Stimulated activated memory B cell treated with anti-CD40 and anti-IgM and Interleukin-4, amounts not matched to agents 10 μg/mL and 1 μg/mL and 100 μg/mL, for 72 hours (primary cell): ENCODE measurements around the gene ZGPAT.
"Not testable (repeated sequence)": the region's sequence is repeated elsewhere in the genome, so short reads cannot be mapped to it uniquely, and the experiment has no call there.

Experiments used
- ATAC-seq: fragments of 150-1000 bp; cut with Tn5 transposase; 2 replicates; pipeline ENCODE4 v1.10.0; 2021
- H3K27ac Mint-ChIP-seq: one replicate; pipeline ENCODE4 v1.8.0; 2022; ENCODE audit warnings: mild to moderate bottlenecking, mixed read lengths
- H3K27me3 Mint-ChIP-seq: one replicate; pipeline ENCODE4 v1.8.0; 2022; ENCODE audit warnings: mixed read lengths
- H3K36me3 Mint-ChIP-seq: one replicate; pipeline ENCODE4 v1.8.0; 2022; ENCODE audit warnings: mixed read lengths
- H3K4me1 Mint-ChIP-seq: one replicate; pipeline ENCODE4 v1.8.0; 2022; ENCODE audit warnings: mixed read lengths
- H3K4me3 Mint-ChIP-seq: one replicate; pipeline ENCODE4 v1.8.0; 2022; ENCODE audit warnings: mild to moderate bottlenecking, moderate library complexity, mixed read lengths
- H3K9me3 Mint-ChIP-seq: one replicate; pipeline ENCODE4 v1.8.0; 2022; ENCODE audit warnings: mixed read lengths

ZGPAT gene

DNA sequence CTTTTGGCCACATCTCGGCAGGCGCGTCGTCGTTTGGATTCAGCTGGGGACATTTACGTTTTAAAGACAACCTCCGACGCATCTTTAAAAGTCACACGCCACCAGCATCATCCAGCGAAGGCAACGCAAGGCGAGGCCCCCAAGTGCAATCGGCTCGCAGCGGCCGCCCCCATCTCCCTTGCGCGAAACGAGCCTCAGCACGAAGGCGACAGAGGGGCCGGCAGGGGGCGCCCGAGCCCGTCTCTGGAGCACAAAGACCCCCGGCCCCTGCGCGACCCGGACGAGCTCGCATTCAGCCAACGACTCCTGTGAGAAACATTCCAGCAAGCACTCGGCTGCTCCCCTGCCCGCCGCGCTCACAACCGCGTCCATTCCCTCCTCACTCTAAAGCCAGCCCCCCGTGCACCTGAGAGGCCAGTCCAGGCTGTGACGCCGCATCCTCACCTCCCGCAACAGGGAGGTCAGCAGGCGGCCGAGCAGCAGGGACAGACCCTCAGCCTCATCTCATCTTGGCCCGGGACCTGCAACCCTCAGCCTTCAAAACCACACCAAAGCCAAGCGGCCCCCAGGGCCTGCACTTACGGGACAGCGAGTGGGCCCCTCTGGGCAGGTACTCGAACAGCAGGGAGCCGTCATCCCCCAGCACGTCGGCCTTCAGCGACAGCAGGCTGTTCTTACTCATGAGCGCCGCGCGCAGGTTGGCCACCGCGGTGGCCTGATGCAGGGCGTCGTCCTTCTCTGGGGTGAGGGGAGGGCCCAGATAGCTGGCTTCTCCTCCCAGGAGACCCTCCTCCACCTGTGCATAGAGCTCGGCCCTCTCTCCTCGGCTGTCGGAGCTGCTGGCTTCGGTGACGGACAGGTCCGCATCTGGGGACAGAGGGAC, 67.5 kb downstream of the ZGPAT start:
- no peak for ATAC-seq
- peaks cover 48% of the 10 kb centered on the region for H3K27me3 Mint-ChIP-seq
- no peak overlapping the region for H3K4me3 Mint-ChIP-seq
- no peak overlapping the region for H3K27ac Mint-ChIP-seq
- H3K4me1 Mint-ChIP-seq: no peaks in the 10 kb centered on the region
- no peaks in the 10 kb centered on the region for H3K36me3 Mint-ChIP-seq
- no peaks in the 10 kb centered on the region for H3K9me3 Mint-ChIP-seq

DNA sequence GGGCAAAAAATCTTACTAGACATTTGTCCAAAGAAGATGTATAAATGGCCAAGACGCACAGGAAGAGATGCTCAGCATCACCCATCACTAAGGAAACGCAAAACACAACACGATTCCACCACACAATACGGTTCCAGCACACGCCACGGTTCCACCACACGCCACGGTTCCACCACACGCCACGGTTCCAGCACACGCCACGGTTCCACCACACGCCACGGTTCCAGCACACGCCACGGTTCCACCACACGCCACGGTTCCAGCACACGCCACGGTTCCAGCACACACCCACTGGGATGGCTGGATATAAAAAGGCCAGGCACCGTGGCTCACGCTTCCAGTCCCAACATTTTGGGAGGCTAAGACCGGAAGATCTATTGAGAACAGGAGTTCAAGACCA, 69.0 kb downstream of the ZGPAT start:
- H3K4me1 Mint-ChIP-seq, H3K36me3 Mint-ChIP-seq, H3K4me3 Mint-ChIP-seq, H3K9me3 Mint-ChIP-seq, ATAC-seq, H3K27ac Mint-ChIP-seq: not testable (repeated sequence)
- peaks cover 47% of the 10 kb centered on the region for H3K27me3 Mint-ChIP-seq

DNA sequence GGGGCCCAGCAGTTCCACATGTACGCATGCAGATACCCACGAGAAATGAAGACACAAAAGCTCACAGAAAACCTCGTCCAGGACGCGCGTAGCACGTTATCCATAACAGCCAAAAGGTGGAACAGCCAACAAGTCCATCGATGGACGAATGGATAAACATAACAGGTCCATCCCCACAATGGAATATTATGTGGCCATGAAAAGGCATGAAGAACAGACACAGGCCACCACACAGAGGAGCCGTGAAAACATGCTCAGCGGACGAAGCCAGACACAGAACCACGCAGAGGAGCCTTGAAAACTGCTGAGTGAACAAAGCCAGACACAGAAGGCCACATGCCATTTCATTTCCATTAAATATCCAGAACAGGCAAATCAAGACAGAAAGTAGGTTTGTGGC, 69.8 kb downstream of the ZGPAT start:
- H3K27ac Mint-ChIP-seq: no peak overlapping the region
- H3K4me3 Mint-ChIP-seq: no peak overlapping the region
- H3K4me1 Mint-ChIP-seq: peaks cover 14% of the 10 kb centered on the region
- H3K36me3 Mint-ChIP-seq: no peaks in the 10 kb centered on the region
- peaks cover 43% of the 10 kb centered on the region for H3K27me3 Mint-ChIP-seq
- no peaks in the 10 kb centered on the region for H3K9me3 Mint-ChIP-seq
- no peak for ATAC-seq

DNA sequence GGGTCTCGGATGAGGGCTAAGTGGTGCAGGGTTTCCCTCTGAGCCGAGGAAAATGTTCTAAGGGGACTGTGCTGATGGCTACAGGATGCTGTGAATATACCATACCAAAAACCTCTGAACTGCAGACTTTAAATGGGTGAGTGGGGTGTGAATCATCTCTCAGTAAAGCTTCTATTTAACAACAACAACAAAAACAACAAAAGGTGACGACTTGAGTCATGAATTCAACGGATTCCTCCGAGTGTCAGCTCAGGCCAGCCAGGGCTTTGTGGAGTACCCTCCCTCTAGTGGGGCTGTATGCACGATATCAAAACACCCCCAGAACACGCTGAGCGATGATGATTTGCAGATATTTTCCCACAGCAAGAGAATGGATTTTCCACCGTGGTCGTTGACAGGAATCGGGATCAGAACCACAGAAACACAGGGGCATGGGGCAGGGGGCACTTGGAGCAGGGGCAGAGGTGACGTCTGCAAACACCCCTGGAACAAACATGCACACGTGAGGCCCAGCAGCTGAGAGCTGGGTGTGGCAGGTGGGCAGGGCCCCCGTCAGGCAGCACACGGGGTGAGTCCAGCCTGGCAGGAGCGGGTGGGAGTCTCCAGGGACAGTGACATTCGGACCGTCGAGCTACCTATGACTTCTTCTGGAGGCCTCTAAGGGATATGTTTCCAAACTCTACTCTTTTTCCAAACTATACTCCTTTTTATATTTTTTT, 70.4 kb downstream of the ZGPAT start:
- no peaks in the 10 kb centered on the region for H3K36me3 Mint-ChIP-seq
- peaks cover 16% of the 10 kb centered on the region for H3K4me1 Mint-ChIP-seq
- peaks cover 37% of the 10 kb centered on the region for H3K27me3 Mint-ChIP-seq
- no peak overlapping the region for H3K4me3 Mint-ChIP-seq
- no peak overlapping the region for H3K27ac Mint-ChIP-seq
- H3K9me3 Mint-ChIP-seq: no peaks in the 10 kb centered on the region
- ATAC-seq: no peak

DNA sequence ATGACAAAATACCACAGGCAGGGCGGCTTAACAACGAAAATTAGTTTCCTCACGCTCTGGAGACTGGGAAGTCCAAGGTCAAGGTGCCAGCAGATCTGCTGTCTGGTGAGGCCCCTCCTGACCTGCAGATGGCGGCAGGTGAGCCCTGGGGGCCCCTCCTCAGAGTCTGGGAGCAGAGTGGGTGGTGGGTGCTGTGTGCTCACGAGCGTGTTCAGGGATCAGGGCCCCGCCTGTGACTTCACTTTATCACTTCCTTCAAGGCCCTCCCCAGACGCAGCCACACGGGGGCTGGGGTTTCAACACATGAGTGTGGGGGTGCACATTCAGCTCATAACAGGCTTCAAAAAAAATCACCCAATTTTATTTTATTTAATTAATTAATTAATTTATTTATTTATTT, 71.0 kb downstream of the ZGPAT start:
- Mint-ChIP-seq H3K27ac (no peak overlapping the region), H3K4me1 (peaks cover 16% of the 10 kb centered on the region), H3K27me3 (peaks cover 35% of the 10 kb centered on the region), H3K36me3 (no peaks in the 10 kb centered on the region), H3K4me3 (no peak overlapping the region), H3K9me3 (no peaks in the 10 kb centered on the region)
- ATAC-seq: no peak

DNA sequence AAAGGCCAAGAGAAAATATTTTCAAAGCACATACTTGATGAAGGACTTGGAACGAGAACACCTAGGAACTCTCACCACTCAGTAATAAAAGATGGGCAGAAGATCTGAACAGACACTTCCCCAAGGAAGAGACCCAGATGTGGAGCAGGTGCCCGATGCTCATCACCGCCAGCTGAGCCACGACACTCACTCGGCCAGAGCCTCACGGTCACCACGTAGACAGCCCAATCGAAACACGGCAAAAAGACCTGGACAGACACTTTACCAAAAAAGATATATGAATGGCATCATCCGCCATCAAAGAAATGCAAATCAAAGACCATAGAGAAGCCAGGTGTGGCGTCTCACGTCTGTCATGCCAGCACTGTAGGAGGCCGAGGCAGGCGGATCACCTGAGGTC, 73.3 kb downstream of the ZGPAT start:
- Mint-ChIP-seq H3K27me3 (peaks cover 15% of the 10 kb centered on the region), H3K4me1 (peaks cover 20% of the 10 kb centered on the region), H3K9me3 (no peaks in the 10 kb centered on the region), H3K36me3 (no peaks in the 10 kb centered on the region), H3K4me3 (no peak overlapping the region), H3K27ac (no peak overlapping the region)
- ATAC-seq: no peak

DNA sequence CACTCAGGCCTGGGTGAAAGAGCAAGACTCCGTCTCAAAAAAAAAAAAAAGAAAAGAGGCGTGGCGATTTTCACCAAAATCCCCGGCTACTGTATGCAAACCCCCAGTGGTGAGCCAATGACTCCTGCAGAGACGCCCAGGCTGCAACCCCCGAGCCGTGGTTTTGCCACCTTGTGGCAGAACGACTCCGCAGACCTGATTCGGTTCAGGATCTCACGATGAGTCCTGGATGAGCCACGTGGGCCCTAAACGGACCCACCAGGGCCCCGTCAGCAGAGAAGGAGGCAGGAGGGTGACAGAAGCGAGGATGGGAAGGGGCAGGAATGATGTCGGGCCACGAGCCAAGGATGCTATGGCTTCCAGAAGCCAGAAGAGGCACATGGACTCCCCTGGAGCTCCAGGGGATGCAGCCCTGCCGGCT, 74.2 kb downstream of the ZGPAT start:
- peak; percentile 82 for ATAC-seq
- H3K9me3 Mint-ChIP-seq: no peaks in the 10 kb centered on the region
- H3K4me1 Mint-ChIP-seq: peaks cover 23% of the 10 kb centered on the region
- H3K27ac Mint-ChIP-seq: no peak overlapping the region
- no peak overlapping the region for H3K4me3 Mint-ChIP-seq
- no peaks in the 10 kb centered on the region for H3K36me3 Mint-ChIP-seq
- peaks cover 12% of the 10 kb centered on the region for H3K27me3 Mint-ChIP-seq

DNA sequence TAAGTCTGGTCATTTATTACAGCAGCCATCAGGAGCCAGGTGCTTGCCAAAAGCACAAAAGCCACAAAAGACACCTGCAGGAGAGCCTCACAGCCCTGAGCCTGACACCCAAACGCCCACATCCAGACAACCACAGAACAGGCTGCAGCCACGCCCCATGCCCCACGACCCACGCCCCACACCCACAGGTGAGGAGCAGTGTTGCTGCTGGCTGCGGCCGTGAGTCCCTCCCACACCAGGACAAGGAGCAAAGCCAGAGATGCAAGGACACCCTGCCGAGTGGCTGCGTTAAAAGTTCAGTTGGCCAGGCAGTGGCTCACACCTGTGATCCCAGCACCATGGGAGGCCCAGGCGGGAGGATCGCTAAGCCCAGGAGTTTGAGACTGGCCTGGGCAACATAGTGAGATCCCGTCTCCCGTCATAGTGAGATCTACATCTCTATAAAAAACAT, 74.7 kb downstream of the ZGPAT start:
- Mint-ChIP-seq H3K4me3 (no peak overlapping the region), H3K27me3 (peaks cover 9% of the 10 kb centered on the region), H3K27ac (no peak overlapping the region), H3K9me3 (no peaks in the 10 kb centered on the region), H3K4me1 (peaks cover 23% of the 10 kb centered on the region), H3K36me3 (no peaks in the 10 kb centered on the region)
- ATAC-seq: no peak

DNA sequence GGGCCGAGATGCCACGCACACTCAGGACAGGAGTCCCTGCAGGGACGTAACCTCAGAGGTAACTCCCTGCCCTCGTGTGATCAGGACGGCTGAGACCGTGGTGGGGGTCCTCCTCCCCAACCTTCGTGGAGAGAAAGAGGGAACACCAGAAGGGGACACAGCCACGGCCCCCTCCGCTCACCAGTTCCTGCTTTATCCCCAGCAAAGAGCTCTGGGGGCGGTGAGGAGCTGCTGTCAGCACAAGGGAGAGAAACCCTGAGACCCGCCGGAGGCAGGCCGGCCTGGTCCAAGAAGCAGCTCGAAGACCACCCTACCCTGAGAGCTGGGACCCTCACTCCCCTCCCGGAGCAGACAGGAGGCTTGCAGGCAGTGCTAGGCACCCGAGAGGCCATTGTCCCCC, 76.1 kb downstream of the ZGPAT start:
- no peaks in the 10 kb centered on the region for H3K36me3 Mint-ChIP-seq
- H3K4me3 Mint-ChIP-seq: no peak overlapping the region
- H3K27ac Mint-ChIP-seq: no peak overlapping the region
- H3K9me3 Mint-ChIP-seq: no peaks in the 10 kb centered on the region
- peaks cover 11% of the 10 kb centered on the region for H3K27me3 Mint-ChIP-seq
- ATAC-seq: no peak
- peaks cover 23% of the 10 kb centered on the region for H3K4me1 Mint-ChIP-seq

DNA sequence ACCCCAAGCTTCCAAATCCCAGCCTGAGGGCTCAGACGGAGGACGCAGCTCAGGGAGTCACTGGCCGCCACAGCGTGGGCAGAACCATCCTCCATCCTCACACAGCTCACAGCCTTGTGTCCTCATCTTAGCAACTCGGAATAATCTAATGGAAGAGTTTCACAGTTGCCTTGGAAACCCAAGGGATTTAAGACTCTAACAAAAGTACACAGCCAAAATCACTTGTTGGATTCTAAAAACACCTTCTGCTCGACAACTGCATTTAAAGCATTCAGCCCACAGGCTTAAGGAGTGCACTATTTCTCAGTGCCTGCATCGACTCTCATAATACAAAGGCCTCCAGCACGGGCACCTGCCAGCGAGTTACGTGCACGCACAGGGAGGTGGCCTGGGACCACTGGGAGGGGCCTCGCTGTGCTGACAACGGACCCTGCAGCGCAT, 77.9 kb downstream of the ZGPAT start:
- Mint-ChIP-seq H3K27ac (no peak overlapping the region), H3K4me1 (peaks cover 23% of the 10 kb centered on the region), H3K9me3 (no peaks in the 10 kb centered on the region), H3K27me3 (peaks cover 15% of the 10 kb centered on the region), H3K4me3 (no peak overlapping the region), H3K36me3 (no peaks in the 10 kb centered on the region)
- ATAC-seq: no peak
